ENCODE measurements around the gene BBIP1.

DNA sequence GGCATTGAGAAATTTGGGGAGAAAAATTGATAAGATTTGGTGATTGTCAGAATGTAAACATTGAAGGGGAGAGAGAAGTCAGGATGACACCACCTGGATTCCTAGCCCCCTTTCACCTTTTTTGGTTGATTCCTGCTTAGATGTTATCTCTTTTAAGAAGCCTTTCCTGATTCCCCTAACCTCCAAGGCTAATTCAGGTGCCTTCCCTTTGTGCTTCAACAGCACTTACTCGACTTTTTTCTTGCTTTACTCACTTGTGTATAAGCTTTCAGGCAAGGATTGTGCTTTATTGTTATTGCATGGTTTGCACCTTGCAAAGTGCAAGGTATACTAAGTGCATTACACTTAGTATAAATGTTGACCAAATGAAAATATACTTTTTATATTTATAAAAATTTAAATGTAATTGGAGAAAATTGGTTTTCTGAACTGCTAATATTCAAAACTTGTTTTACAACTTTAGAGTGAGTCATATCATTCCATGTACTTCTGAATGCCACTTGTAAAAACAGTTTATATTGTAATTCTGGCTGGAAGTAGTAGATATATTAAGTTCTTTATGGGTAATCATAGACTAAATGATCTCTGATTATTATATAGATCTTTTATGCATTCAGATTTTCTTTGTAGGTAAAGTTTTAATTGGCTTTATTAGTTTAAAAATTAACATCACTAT lies 13.7 kb upstream of the BBIP1 start:
- TF ChIP-seq, protein P1, sequence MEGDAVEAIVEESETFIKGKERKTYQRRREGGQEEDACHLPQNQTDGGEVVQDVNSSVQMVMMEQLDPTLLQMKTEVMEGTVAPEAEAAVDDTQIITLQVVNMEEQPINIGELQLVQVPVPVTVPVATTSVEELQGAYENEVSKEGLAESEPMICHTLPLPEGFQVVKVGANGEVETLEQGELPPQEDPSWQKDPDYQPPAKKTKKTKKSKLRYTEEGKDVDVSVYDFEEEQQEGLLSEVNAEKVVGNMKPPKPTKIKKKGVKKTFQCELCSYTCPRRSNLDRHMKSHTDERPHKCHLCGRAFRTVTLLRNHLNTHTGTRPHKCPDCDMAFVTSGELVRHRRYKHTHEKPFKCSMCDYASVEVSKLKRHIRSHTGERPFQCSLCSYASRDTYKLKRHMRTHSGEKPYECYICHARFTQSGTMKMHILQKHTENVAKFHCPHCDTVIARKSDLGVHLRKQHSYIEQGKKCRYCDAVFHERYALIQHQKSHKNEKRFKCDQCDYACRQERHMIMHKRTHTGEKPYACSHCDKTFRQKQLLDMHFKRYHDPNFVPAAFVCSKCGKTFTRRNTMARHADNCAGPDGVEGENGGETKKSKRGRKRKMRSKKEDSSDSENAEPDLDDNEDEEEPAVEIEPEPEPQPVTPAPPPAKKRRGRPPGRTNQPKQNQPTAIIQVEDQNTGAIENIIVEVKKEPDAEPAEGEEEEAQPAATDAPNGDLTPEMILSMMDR (IDR thresholded peaks at IDR 0.05; ENCODE audit: extremely low read depth in 1 of 2, insufficient read depth in 1 of 2, low read depth in 1 of 2, low read length in 2 of 2): no peak
- TF ChIP-seq POLR2A (IDR thresholded peaks at IDR 0.05; ENCODE audit: low read depth, low read length) (no peak), EZH2 (IDR thresholded peaks at IDR 0.05; ENCODE audit: borderline replicate concordance, low read depth, low read length, severe bottlenecking) (no peak), POLR2AphosphoS5 (IDR thresholded peaks at IDR 0.05; ENCODE audit: insufficient read depth, low read depth, low read length) (no peak), GATA2 (IDR thresholded peaks at IDR 0.05; ENCODE audit: insufficient read depth, insufficient read length, low read depth, low read length) (no peak), FOS (IDR thresholded peaks at IDR 0.05; ENCODE audit: borderline replicate concordance, insufficient read depth, low read length) (no peak), JUN (IDR thresholded peaks at IDR 0.05; ENCODE audit: borderline replicate concordance, insufficient read depth, insufficient read length, low read depth) (no peak)
- TF ChIP-seq, protein P2, sequence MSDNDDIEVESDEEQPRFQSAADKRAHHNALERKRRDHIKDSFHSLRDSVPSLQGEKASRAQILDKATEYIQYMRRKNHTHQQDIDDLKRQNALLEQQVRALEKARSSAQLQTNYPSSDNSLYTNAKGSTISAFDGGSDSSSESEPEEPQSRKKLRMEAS (IDR thresholded peaks at IDR 0.05; ENCODE audit: insufficient read depth, insufficient read length): no peak

Measured in endothelial cell of umbilical vein (primary cell).